ENCODE measurements around the gene GPHB5. TPM values are rescaled to one million over a fixed set of nuclear protein-coding genes. Genes with fewer than 3 reads are reported as not detected.

Gene GPHB5
- total RNA-seq, 1 experiment from 2014 or later: not detected

- intact Hi-C loops (cut with micrococcal nuclease; ENCODE audit: unreplicated experiment): loop anchor here (1.0 to 10.0 kb wide), 4 partner anchors 101 to 1112 kb away; partner anchors contain the start of gene KCNH5
- peaks cover 3% of the 10 kb centered on the region for H3K4me1 ChIP-seq (ENCODE audit: insufficient read depth, low read length, poor library complexity, severe bottlenecking)
- no peak overlapping the region for H3K4me3 ChIP-seq (ENCODE audit: low read depth, low read length, poor library complexity, severe bottlenecking)
- H3K27me3 ChIP-seq (replicated peaks; ENCODE audit: insufficient read depth, low read depth, low read length, poor library complexity): no peaks in the 10 kb centered on the region
- H3K9me3 ChIP-seq (ENCODE audit: low read depth, low read length, poor library complexity, severe bottlenecking): no peaks in the 10 kb centered on the region
- TF ChIP-seq EZH2 (IDR thresholded peaks at IDR 0.05; ENCODE audit: borderline replicate concordance, low read depth, low read length, poor library complexity, severe bottlenecking) (no peak), CTCF (conservative IDR thresholded peaks at IDR 0.05; ENCODE audit: low read depth, low read length) (no peak)
- ChIA-PET CTCF (interaction anchor here (1.0 kb wide), 1 partner anchor 1096 kb away, joined by 3 read pairs; no protein-coding TSS in a partner anchor), POLR2A (ENCODE audit: low non-redundant PET) (no interaction called here)
- BruUV-seq (replicated peaks): no TSS peak
- H3K36me3 ChIP-seq (ENCODE audit: insufficient read depth, low read length, poor library complexity, severe bottlenecking): no peaks in the 10 kb centered on the region
- DNase-seq (ENCODE audit: low spot score): no peak
- H3K27ac ChIP-seq (ENCODE audit: low read depth, low read length, poor library complexity, severe bottlenecking): no peak overlapping the region
Observed at GRCh38 chr14:63275611-63276010, 43.1 kb downstream of the GPHB5 start.

- Histone ChIP-seq H3K36me3 (ENCODE audit: insufficient read depth, low read length, poor library complexity, severe bottlenecking) (no peaks in the 10 kb centered on the region), H3K27me3 (replicated peaks; ENCODE audit: insufficient read depth, low read depth, low read length, poor library complexity) (no peaks in the 10 kb centered on the region), H3K4me1 (ENCODE audit: insufficient read depth, low read length, poor library complexity, severe bottlenecking) (peaks cover 3% of the 10 kb centered on the region), H3K9me3 (ENCODE audit: low read depth, low read length, poor library complexity, severe bottlenecking) (no peaks in the 10 kb centered on the region), H3K4me3 (ENCODE audit: low read depth, low read length, poor library complexity, severe bottlenecking) (no peak overlapping the region), H3K27ac (ENCODE audit: low read depth, low read length, poor library complexity, severe bottlenecking) (no peak overlapping the region)
- no peak for TF ChIP-seq EZH2 (IDR thresholded peaks at IDR 0.05; ENCODE audit: borderline replicate concordance, low read depth, low read length, poor library complexity, severe bottlenecking)
- no peak for TF ChIP-seq CTCF (conservative IDR thresholded peaks at IDR 0.05; ENCODE audit: low read depth, low read length)
- POLR2A ChIA-PET (ENCODE audit: low non-redundant PET): no interaction called here
- BruUV-seq (replicated peaks): no TSS peak
- CTCF ChIA-PET: no interaction called here
- intact Hi-C loops (cut with micrococcal nuclease; ENCODE audit: unreplicated experiment): loop anchor here (10.0 kb wide), 1 partner anchor 229 kb away; the partner anchor contains the start of gene KCNH5
- no peak for DNase-seq (ENCODE audit: low spot score)
Observed at GRCh38 chr14:63273717-63274655, 44.7 kb downstream of the GPHB5 start.

- peaks cover 3% of the 10 kb centered on the region for H3K4me1 ChIP-seq (ENCODE audit: insufficient read depth, low read length, poor library complexity, severe bottlenecking)
- no peaks in the 10 kb centered on the region for H3K36me3 ChIP-seq (ENCODE audit: insufficient read depth, low read length, poor library complexity, severe bottlenecking)
- H3K27me3 ChIP-seq (replicated peaks; ENCODE audit: insufficient read depth, low read depth, low read length, poor library complexity): no peaks in the 10 kb centered on the region
- H3K9me3 ChIP-seq (ENCODE audit: low read depth, low read length, poor library complexity, severe bottlenecking): no peaks in the 10 kb centered on the region
- ChIA-PET CTCF (no interaction called here), POLR2A (ENCODE audit: low non-redundant PET) (no interaction called here)
- intact Hi-C loops (cut with micrococcal nuclease; ENCODE audit: unreplicated experiment): loop anchor here (10.0 kb wide), 1 partner anchor 228 kb away; the partner anchor contains the start of gene KCNH5
- BruUV-seq (replicated peaks): no TSS peak
- no peak overlapping the region for H3K27ac ChIP-seq (ENCODE audit: low read depth, low read length, poor library complexity, severe bottlenecking)
- TF ChIP-seq CTCF (conservative IDR thresholded peaks at IDR 0.05; ENCODE audit: low read depth, low read length): no peak
- no peak overlapping the region for H3K4me3 ChIP-seq (ENCODE audit: low read depth, low read length, poor library complexity, severe bottlenecking)
- no peak for DNase-seq (ENCODE audit: low spot score)
Observed at GRCh38 chr14:63273129-63273528, 45.6 kb downstream of the GPHB5 start.
